PC-9 (cell line): Measurements from ENCODE around the gene AOPEP. TPM values are rescaled to one million over a fixed set of nuclear protein-coding genes. Genes with fewer than 3 reads are reported as not detected.

Source experiments
- BruUV-seq: library from RNA; stranded (reverse); fragments of 400-500 nt; replicated peaks from 2 replicates; lab custom pipeline; 2021; lab: Mats Ljungman, UMichigan
- CTCF ChIA-PET: fragments of 300-600 bp; sonication (Branson Sonifier 250); formaldehyde crosslinking; loops from one replicate; lab custom pipeline; 2022; ENCODE audit warnings: antibody characterized with exemption; lab: Charles Lee
- POLR2A ChIA-PET: fragments of 300-600 bp; sonication (Branson Sonifier 250); formaldehyde crosslinking; loops from one replicate; lab custom pipeline; 2022; ENCODE audit warnings: antibody characterized with exemption; ENCODE audit not compliant: unreplicated experiment; lab: Charles Lee
- DNase-seq, 2 experiments: peaks; one replicate each; pipeline versions ENCODE4 v3.0.0 to v3.0.0-alpha.2; 2015 to 2022; ENCODE audit warnings: mixed read lengths in 1 of 2
- H2AFZ ChIP-seq: fragments of 200-600 bp; sonication (generic); 2 replicates; pipeline ENCODE4 v1.8.1; 2017; ENCODE audit warnings: antibody characterized with exemption
- H3F3A ChIP-seq: fragments of 200-600 bp; sonication (generic); 2 replicates; pipeline ENCODE4 v1.8.1; 2017; ENCODE audit warnings: antibody characterized with exemption, mild to moderate bottlenecking, low read depth; ENCODE audit not compliant: insufficient read depth
- H3K27ac ChIP-seq: fragments of 200-600 bp; sonication (generic); 2 replicates; pipeline ENCODE4 v1.6.1; 2016; ENCODE audit warnings: mixed run types
- H3K27me3 ChIP-seq: fragments of 200-600 bp; sonication (generic); 2 replicates; pipeline ENCODE4 v1.6.1; 2016; ENCODE audit warnings: low read depth, mixed run types; ENCODE audit not compliant: insufficient read depth
- H3K36me3 ChIP-seq: fragments of 200-600 bp; sonication (generic); 2 replicates; pipeline ENCODE4 v1.6.1; 2016; ENCODE audit warnings: low read depth, mixed run types
- H3K4me1 ChIP-seq: fragments of 200-600 bp; sonication (generic); replicated peaks from 2 replicates; pipeline ENCODE4 v1.6.1; 2016; ENCODE audit warnings: mixed run types; ENCODE audit not compliant: insufficient read depth
- H3K4me2 ChIP-seq: fragments of 200-600 bp; sonication (generic); 2 replicates; pipeline ENCODE4 v1.6.1; 2017; ENCODE audit warnings: mixed run types
- H3K4me3 ChIP-seq: fragments of 200-600 bp; sonication (generic); 2 replicates; pipeline ENCODE4 v1.6.1; 2016; ENCODE audit warnings: mixed run types
- H3K79me2 ChIP-seq: fragments of 200-600 bp; sonication (generic); 2 replicates; pipeline ENCODE4 v1.6.1; 2017; ENCODE audit warnings: low read depth, mixed run types
- H3K9me2 ChIP-seq: fragments of 200-600 bp; sonication (generic); 2 replicates; pipeline ENCODE4 v1.8.1; 2017; ENCODE audit warnings: mild to moderate bottlenecking; ENCODE audit not compliant: insufficient read depth
- H3K9me3 ChIP-seq: fragments of 200-600 bp; sonication (generic); 2 replicates; pipeline ENCODE4 v1.8.1; 2016; ENCODE audit warnings: low read depth; ENCODE audit not compliant: insufficient read depth
- H4K20me1 ChIP-seq: fragments of 200-600 bp; sonication (generic); 2 replicates; pipeline ENCODE4 v1.8.1; 2017; ENCODE audit not compliant: insufficient read depth
- EZH2 ChIP-seq: fragments of 200-600 bp; sonication (generic); IDR thresholded peaks from 2 replicates; pipeline ENCODE4 v1.8.0; 2017; ENCODE audit warnings: antibody characterized with exemption, low read depth
- intact Hi-C: fragments of 100-400 bp; cut with micrococcal nuclease; formaldehyde crosslinking; loops from one replicate; pipeline ENCODE4 v1.10.0; 2022; ENCODE audit not compliant: unreplicated experiment
- total RNA-seq: library from RNA; stranded (reverse); gene quantifications from 2 replicates; pipeline ENCODE4 v1.2.3, GENCODE V29; 2021
- TF ChIP-seq, protein P1 (sequence below): fragments of 200-600 bp; sonication (generic); conservative IDR thresholded peaks from 2 replicates; pipeline ENCODE4 v1.6.1; 2017; ENCODE audit warnings: mixed run types, antibody characterized with exemption, mild to moderate bottlenecking, moderate library complexity

AOPEP gene
- total RNA-seq, 1 experiment from 2014 or later: 90.0 TPM

DNA sequence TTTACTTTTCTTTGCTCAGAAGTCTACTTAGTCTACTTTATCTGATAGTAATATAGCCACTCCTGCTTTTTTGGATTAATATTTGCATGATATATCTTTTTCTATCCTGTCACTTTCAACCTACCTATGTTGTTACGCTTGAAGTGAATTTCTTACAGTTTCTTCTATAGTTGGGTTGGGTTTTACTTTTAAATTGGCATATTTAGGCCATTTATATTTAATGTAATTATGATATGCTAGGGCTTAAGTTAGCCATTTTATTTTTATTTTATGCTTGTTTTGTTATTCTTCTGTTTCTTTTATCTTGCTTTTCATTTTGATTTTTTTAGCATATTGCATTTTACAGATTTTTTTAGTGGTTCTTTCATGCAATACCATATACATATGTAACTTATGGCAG lies 164.7 kb downstream of the AOPEP start:
- Histone ChIP-seq H3F3A (peaks cover 18% of the 10 kb centered on the region; the same call in 1 of the 2 replicates), H3K9me3 (peaks cover 29% of the 10 kb centered on the region), H3K36me3 (peaks cover 7% of the 10 kb centered on the region; the same call in 1 of the 2 replicates), H3K27ac (no peak overlapping the region), H3K4me3 (no peak overlapping the region), H3K27me3 (no peaks in the 10 kb centered on the region), H3K79me2 (no peaks in the 10 kb centered on the region), H3K4me2 (no peak overlapping the region), H3K4me1 (peaks cover 33% of the 10 kb centered on the region), H2AFZ (no peak overlapping the region), H4K20me1 (no peaks in the 10 kb centered on the region), H3K9me2 (no peaks in the 10 kb centered on the region)
- TF ChIP-seq, protein P1, sequence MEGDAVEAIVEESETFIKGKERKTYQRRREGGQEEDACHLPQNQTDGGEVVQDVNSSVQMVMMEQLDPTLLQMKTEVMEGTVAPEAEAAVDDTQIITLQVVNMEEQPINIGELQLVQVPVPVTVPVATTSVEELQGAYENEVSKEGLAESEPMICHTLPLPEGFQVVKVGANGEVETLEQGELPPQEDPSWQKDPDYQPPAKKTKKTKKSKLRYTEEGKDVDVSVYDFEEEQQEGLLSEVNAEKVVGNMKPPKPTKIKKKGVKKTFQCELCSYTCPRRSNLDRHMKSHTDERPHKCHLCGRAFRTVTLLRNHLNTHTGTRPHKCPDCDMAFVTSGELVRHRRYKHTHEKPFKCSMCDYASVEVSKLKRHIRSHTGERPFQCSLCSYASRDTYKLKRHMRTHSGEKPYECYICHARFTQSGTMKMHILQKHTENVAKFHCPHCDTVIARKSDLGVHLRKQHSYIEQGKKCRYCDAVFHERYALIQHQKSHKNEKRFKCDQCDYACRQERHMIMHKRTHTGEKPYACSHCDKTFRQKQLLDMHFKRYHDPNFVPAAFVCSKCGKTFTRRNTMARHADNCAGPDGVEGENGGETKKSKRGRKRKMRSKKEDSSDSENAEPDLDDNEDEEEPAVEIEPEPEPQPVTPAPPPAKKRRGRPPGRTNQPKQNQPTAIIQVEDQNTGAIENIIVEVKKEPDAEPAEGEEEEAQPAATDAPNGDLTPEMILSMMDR: no peak
- no peak for TF ChIP-seq EZH2
- ChIA-PET CTCF (no interaction called here), POLR2A (no interaction called here)
- BruUV-seq: no TSS peak
- intact Hi-C loops: no loop called here
- no peak for DNase-seq

DNA sequence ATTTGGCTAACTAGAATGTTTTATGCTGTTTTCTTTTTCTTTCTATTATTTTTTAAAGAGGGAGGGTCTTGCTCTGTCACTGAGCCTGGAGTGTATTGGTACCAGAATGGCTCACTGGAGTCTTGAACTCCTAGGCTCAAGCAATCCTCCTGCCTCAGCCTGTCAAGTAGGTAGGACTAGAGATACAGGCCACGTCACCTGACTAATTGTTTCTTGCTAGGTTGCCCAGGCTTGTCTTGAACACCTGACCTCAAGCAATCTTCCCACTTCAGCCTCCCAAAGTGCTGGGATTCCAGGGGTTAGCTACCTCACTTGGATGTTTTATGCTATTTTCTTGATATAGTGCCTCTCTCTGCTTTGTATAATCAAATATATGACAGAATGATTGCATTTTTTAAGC lies 166.2 kb downstream of the AOPEP start:
- peaks cover 32% of the 10 kb centered on the region for H3K4me1 ChIP-seq
- H3K4me3 ChIP-seq: no peak overlapping the region
- H3K9me3 ChIP-seq: peaks cover 29% of the 10 kb centered on the region
- H3K4me2 ChIP-seq: no peak overlapping the region
- 0 out of 2 replicates have a peak, but pooled peaks cover 7% of the 10 kb centered on the region for H3K36me3 ChIP-seq
- BruUV-seq: no TSS peak
- H3F3A ChIP-seq: peaks cover 16% of the 10 kb centered on the region; the same call in 1 of the 2 replicates
- H4K20me1 ChIP-seq: no peaks in the 10 kb centered on the region
- H3K79me2 ChIP-seq: no peaks in the 10 kb centered on the region
- intact Hi-C loops: no loop called here
- H3K9me2 ChIP-seq: no peaks in the 10 kb centered on the region
- POLR2A ChIA-PET: no interaction called here
- no peak overlapping the region for H3K27ac ChIP-seq
- H2AFZ ChIP-seq: no peak overlapping the region
- TF ChIP-seq EZH2: no peak
- TF ChIP-seq, protein P1: no peak
- no peak for DNase-seq
- CTCF ChIA-PET: interaction anchor here (0.5 kb wide), 1 partner anchor 223 kb away, joined by 3 read pairs; no protein-coding TSS in a partner anchor
- no peaks in the 10 kb centered on the region for H3K27me3 ChIP-seq

DNA sequence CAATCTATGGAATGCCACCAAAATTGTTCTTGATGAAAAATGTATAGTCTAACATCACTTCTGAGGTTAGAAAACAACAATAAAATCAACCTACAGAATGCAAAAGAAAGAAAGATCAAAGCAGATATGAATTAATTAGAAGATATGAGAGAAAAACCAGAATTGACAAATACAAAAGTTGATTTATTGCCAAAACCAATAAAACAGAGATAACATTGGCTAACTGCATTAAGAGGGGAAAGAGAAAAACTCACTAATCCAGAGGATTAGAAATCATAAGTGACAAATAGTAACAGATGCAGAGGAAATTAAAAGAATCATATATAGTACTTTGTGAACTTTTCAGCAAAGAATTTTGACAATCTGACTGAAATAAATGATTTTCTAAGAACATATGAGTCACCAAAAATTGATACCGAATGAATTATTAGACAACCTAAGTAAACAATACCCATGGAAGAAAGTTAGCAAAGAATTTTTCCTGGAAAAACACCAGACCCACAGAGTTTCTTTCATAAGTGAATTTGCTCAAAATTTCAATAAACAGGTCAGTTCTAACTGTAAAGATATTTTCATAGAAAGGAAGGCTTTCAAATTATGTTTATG lies 167.7 kb downstream of the AOPEP start:
- intact Hi-C loops: no loop called here
- peak in 1 of 2 experiments; percentile 53 for DNase-seq
- no peak for TF ChIP-seq EZH2
- TF ChIP-seq, protein P1: no peak
- H3K9me3 ChIP-seq: peaks cover 29% of the 10 kb centered on the region
- peaks cover 28% of the 10 kb centered on the region for H3K4me1 ChIP-seq
- no peak overlapping the region for H3K4me3 ChIP-seq
- ChIA-PET POLR2A (no interaction called here), CTCF (interaction anchor here (0.6 kb wide), 2 partner anchors 12 to 38 kb away, joined by 3 to 10 read pairs; no protein-coding TSS in a partner anchor)
- BruUV-seq: no TSS peak
- no peaks in the 10 kb centered on the region for H4K20me1 ChIP-seq
- H3K79me2 ChIP-seq: no peaks in the 10 kb centered on the region
- H3K27me3 ChIP-seq: no peaks in the 10 kb centered on the region
- H3F3A ChIP-seq: peaks cover 13% of the 10 kb centered on the region; the same call in 1 of the 2 replicates
- H2AFZ ChIP-seq: no peak overlapping the region
- H3K4me2 ChIP-seq: peak overlapping the region; percentile 19
- 0 out of 2 replicates have a peak overlapping the region, but pooled peaks have one; percentile 2 for H3K27ac ChIP-seq
- H3K9me2 ChIP-seq: no peaks in the 10 kb centered on the region
- H3K36me3 ChIP-seq: 0 out of 2 replicates have a peak, but pooled peaks cover 7% of the 10 kb centered on the region
